Natural killer cell (primary cell): ENCODE results near the gene PARP2. TPM values are rescaled to one million over a fixed set of nuclear protein-coding genes. Genes with fewer than 3 reads are reported as not detected.
"Not testable (repeated sequence)": the region's sequence is repeated elsewhere in the genome, so short reads cannot be mapped to it uniquely, and the experiment has no call there.

Experiments
- ATAC-seq, 3 donors: fragments of 150-1000 bp in 2 of 3; fragments of 200-7000 bp in 1 of 3; cut with Tn5 transposase; 1 replicate in 1 of 3; 2 replicates in 2 of 3; pipeline ENCODE4 v1.10.0; 2021; ENCODE audit warnings: mild to moderate bottlenecking in 2 of 3, moderate library complexity in 2 of 3
- DNase-seq, 2 donors: peaks; one replicate each; pipeline versions ENCODE4 v3.0.0 to v3.0.0-alpha.2; 2013 to 2021; ENCODE audit warnings: mixed read lengths in 1 of 2
- H3K27ac ChIP-seq: one replicate; pipeline ENCODE4 v1.5.1; 2013; ENCODE audit warnings: mild to moderate bottlenecking, low read length
- H3K27me3 ChIP-seq: one replicate; pipeline ENCODE4 v1.6.1; 2013; ENCODE audit warnings: low read length; ENCODE audit not compliant: control insufficient read depth, insufficient read depth
- H3K36me3 ChIP-seq: one replicate; pipeline ENCODE4 v1.6.1; 2013; ENCODE audit warnings: low read length; ENCODE audit not compliant: control insufficient read depth, insufficient read depth
- H3K4me1 ChIP-seq: one replicate; pipeline ENCODE4 v1.6.1; 2013; ENCODE audit warnings: low read length; ENCODE audit not compliant: control insufficient read depth, insufficient read depth
- H3K4me3 ChIP-seq: one replicate; pipeline ENCODE4 v1.5.1; 2013; ENCODE audit warnings: low read length
- H3K9me3 ChIP-seq: one replicate; pipeline ENCODE4 v1.6.1; 2013; ENCODE audit warnings: low read length; ENCODE audit not compliant: control insufficient read depth, insufficient read depth
- H3K27ac Mint-ChIP-seq, 2 donors: one replicate each; pipeline ENCODE4 v1.8.0; 2022; ENCODE audit warnings: mild to moderate bottlenecking in 2 of 2, mixed read lengths in 2 of 2, moderate library complexity in 1 of 2
- H3K27me3 Mint-ChIP-seq, 2 donors: one replicate each; pipeline ENCODE4 v1.8.0; 2022; ENCODE audit warnings: low read depth in 2 of 2, mixed read lengths in 2 of 2
- H3K36me3 Mint-ChIP-seq: one replicate; pipeline ENCODE4 v1.8.0; 2022; ENCODE audit warnings: mixed read lengths
- H3K4me1 Mint-ChIP-seq, 2 donors: one replicate each; pipeline ENCODE4 v1.8.0; 2022; ENCODE audit warnings: mixed read lengths in 2 of 2
- H3K4me3 Mint-ChIP-seq: one replicate; pipeline ENCODE4 v1.8.0; 2022; ENCODE audit warnings: mild to moderate bottlenecking, moderate library complexity, mixed read lengths
- H3K9me3 Mint-ChIP-seq, 2 donors: one replicate each; pipeline ENCODE4 v1.8.0; 2022; ENCODE audit warnings: mixed read lengths in 2 of 2
- WGBS: methylation state at CpG from one replicate; pipeline ENCODE4 v1.1.7; 2013; ENCODE audit warnings: missing lambda C conversion rate; ENCODE audit not compliant: insufficient coverage; 5-methylcytosine and 5-hydroxymethylcytosine counted together
- intact Hi-C: fragments of 100-400 bp; cut with micrococcal nuclease; formaldehyde crosslinking; loops from one replicate; pipeline ENCODE4 v1.14.2; 2022
- total RNA-seq, 4 donors: library from RNA; stranded (reverse); fragments of 120-200 nt in 1 of 4; gene quantifications; one replicate each; pipeline versions ENCODE4 v1.2.3 to v1.2.4, GENCODE V29; 2013 to 2022
- TF ChIP-seq, protein P1 (sequence below): fragments of 200-600 bp; IDR thresholded peaks from one replicate; pipeline ENCODE4 v1.8.0; 2022; ENCODE audit warnings: antibody characterized with exemption

Gene PARP2
- total RNA-seq, 3 donors from 2014 or later (not counting 1 experiment from before 2014, with no cell fraction given): 18.2 to 28.3 (median 22.2) TPM

- H3K4me1 Mint-ChIP-seq: peaks cover 20 to 22% of the 10 kb centered on the region in 2 donors
- peaks cover 2% of the 10 kb centered on the region for H3K36me3 ChIP-seq
- H3K36me3 Mint-ChIP-seq: no peaks in the 10 kb centered on the region
- H3K27ac Mint-ChIP-seq: peak within 1 kb of the TSS; percentile 88 to 92
- peak; percentile 91 to 99 (median 99) for ATAC-seq
- DNase-seq: peak; percentile 22 to 89
- H3K9me3 Mint-ChIP-seq: no peaks in the 10 kb centered on the region
- intact Hi-C loops: loop anchor here (1.0 kb wide), 1 partner anchor 10 kb away; the partner anchor contains the start of gene PARP2
- no peaks in the 10 kb centered on the region for H3K27me3 Mint-ChIP-seq
- WGBS: 2% methylated on average over 14 of the region's 19 CpGs
- H3K27ac ChIP-seq: peak within 1 kb of the TSS; percentile 43
- peak within 1 kb of the TSS; percentile 94 for H3K4me3 Mint-ChIP-seq
- peaks cover 7% of the 10 kb centered on the region for H3K4me1 ChIP-seq
- no peaks in the 10 kb centered on the region for H3K27me3 ChIP-seq
- H3K4me3 ChIP-seq: peak within 1 kb of the TSS; percentile 59
- H3K9me3 ChIP-seq: no peaks in the 10 kb centered on the region
- TF ChIP-seq, protein P1, sequence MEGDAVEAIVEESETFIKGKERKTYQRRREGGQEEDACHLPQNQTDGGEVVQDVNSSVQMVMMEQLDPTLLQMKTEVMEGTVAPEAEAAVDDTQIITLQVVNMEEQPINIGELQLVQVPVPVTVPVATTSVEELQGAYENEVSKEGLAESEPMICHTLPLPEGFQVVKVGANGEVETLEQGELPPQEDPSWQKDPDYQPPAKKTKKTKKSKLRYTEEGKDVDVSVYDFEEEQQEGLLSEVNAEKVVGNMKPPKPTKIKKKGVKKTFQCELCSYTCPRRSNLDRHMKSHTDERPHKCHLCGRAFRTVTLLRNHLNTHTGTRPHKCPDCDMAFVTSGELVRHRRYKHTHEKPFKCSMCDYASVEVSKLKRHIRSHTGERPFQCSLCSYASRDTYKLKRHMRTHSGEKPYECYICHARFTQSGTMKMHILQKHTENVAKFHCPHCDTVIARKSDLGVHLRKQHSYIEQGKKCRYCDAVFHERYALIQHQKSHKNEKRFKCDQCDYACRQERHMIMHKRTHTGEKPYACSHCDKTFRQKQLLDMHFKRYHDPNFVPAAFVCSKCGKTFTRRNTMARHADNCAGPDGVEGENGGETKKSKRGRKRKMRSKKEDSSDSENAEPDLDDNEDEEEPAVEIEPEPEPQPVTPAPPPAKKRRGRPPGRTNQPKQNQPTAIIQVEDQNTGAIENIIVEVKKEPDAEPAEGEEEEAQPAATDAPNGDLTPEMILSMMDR: no peak
These were observed 10.5 kb upstream of the PARP2 start, which contains the start of gene CCNB1IP1 for GRCh38 chr14:20332788-20333493. TSS of gene CCNB1IP1 (minus strand) at chr14:20333279. CDS start at chr14:20316523, 16,756 bp downstream.

DNA sequence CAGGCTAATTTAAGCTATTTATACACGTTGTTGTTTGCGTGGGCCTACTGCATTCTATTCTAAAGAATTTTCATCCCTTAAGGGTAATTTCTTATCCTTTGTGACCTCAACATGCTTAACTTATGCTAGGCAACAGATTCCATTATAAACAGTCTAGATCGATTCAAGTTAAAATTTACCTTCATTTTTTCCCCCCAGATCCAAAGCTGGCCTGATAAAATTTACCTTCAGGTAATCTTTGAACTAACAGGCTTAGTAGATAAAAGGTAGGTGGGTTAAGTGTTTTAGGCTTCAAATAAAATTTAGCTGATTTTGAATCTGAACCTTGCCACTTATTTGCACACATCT, 10.0 kb upstream of the PARP2 start:
- intact Hi-C loops: loop anchor here (1.0 kb wide), 1 partner anchor 10 kb away; the partner anchor contains the start of gene PARP2
- ATAC-seq (peak in 2 of 3 donors; percentile 3 to 5), DNase-seq (no peak)
- peaks cover 7% of the 10 kb centered on the region for H3K4me1 ChIP-seq
- H3K36me3 Mint-ChIP-seq: no peaks in the 10 kb centered on the region
- 10% methylated on average over 3 of the region's 3 CpGs for WGBS
- peaks cover 2% of the 10 kb centered on the region for H3K36me3 ChIP-seq
- no peaks in the 10 kb centered on the region for H3K9me3 Mint-ChIP-seq
- H3K9me3 ChIP-seq: no peaks in the 10 kb centered on the region
- H3K4me1 Mint-ChIP-seq: peaks cover 20 to 22% of the 10 kb centered on the region in 2 donors
- H3K4me3 ChIP-seq: peak overlapping the region; percentile 59
- no peaks in the 10 kb centered on the region for H3K27me3 ChIP-seq
- H3K27ac ChIP-seq: peak overlapping the region; percentile 43
- TF ChIP-seq, protein P1: no peak
- H3K27ac Mint-ChIP-seq: peak overlapping the region; percentile 88 to 92
- peak overlapping the region; percentile 94 for H3K4me3 Mint-ChIP-seq
- H3K27me3 Mint-ChIP-seq: no peaks in the 10 kb centered on the region

DNA sequence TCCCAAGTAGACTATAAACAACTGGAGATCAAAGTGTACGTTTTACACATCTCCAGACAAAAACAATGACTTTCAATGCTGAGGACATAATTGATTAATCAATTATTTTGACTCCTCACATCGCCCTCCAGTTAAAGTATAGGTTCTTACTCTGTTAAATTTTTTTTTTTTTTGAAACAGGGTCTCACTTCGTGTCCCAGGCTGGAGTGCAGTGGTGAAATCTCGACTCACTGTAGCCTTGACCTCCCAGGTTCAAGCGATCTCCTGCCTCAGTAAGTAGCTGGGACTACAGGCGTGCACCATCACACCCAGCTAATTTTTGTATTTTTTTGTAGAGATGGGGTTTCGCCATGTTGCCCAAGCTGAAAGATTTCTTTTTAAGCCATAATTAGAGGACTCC, 9.4 kb upstream of the PARP2 start:
- H3K36me3 ChIP-seq: no peaks in the 10 kb centered on the region
- H3K4me3 ChIP-seq: no peak overlapping the region
- H3K27me3 Mint-ChIP-seq: no peaks in the 10 kb centered on the region
- 91% methylated on average over 4 of the region's 7 CpGs for WGBS
- TF ChIP-seq, protein P1: no peak
- no peak overlapping the region for H3K27ac ChIP-seq
- no peak overlapping the region for H3K4me3 Mint-ChIP-seq
- intact Hi-C loops: no loop called here
- ATAC-seq: no peak
- H3K4me1 ChIP-seq: peaks cover 7% of the 10 kb centered on the region
- no peaks in the 10 kb centered on the region for H3K9me3 Mint-ChIP-seq
- no peak overlapping the region for H3K27ac Mint-ChIP-seq
- no peaks in the 10 kb centered on the region for H3K27me3 ChIP-seq
- peaks cover 20 to 22% of the 10 kb centered on the region in 2 donors for H3K4me1 Mint-ChIP-seq
- no peaks in the 10 kb centered on the region for H3K36me3 Mint-ChIP-seq
- H3K9me3 ChIP-seq: no peaks in the 10 kb centered on the region
- DNase-seq: no peak

GRCh38 chr14:20341032-20341431, 2.4 kb upstream of the PARP2 start:
- H3K36me3 Mint-ChIP-seq, DNase-seq, H3K27me3 Mint-ChIP-seq, H3K27ac Mint-ChIP-seq, H3K27me3 ChIP-seq, H3K36me3 ChIP-seq, H3K9me3 Mint-ChIP-seq, H3K4me3 Mint-ChIP-seq, H3K9me3 ChIP-seq, H3K4me1 ChIP-seq, ATAC-seq, H3K4me3 ChIP-seq, H3K27ac ChIP-seq: not testable (repeated sequence)
- H3K4me1 Mint-ChIP-seq: peaks cover 14 to 22% of the 10 kb centered on the region in 2 donors
- intact Hi-C loops: loop anchor here (5.0 kb wide), 1 partner anchor 271 kb away; no protein-coding TSS in a partner anchor
- WGBS: 100% methylated on average over 3 of the region's 4 CpGs
